A204.1 (cell line): ENCODE measurements around the gene IL18R1.
"Not testable (repeated sequence)": the region's sequence is repeated elsewhere in the genome, so short reads cannot be mapped to it uniquely, and the experiment has no call there.

ENCODE experiments used
- FAIRE-seq: peaks from 2 replicates; lab custom pipeline; 2012; peaks lifted over from hg19 to GRCh38; lab: Jason Lieb, UNC

Gene IL18R1, protein sequence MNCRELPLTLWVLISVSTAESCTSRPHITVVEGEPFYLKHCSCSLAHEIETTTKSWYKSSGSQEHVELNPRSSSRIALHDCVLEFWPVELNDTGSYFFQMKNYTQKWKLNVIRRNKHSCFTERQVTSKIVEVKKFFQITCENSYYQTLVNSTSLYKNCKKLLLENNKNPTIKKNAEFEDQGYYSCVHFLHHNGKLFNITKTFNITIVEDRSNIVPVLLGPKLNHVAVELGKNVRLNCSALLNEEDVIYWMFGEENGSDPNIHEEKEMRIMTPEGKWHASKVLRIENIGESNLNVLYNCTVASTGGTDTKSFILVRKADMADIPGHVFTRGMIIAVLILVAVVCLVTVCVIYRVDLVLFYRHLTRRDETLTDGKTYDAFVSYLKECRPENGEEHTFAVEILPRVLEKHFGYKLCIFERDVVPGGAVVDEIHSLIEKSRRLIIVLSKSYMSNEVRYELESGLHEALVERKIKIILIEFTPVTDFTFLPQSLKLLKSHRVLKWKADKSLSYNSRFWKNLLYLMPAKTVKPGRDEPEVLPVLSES

DNA sequence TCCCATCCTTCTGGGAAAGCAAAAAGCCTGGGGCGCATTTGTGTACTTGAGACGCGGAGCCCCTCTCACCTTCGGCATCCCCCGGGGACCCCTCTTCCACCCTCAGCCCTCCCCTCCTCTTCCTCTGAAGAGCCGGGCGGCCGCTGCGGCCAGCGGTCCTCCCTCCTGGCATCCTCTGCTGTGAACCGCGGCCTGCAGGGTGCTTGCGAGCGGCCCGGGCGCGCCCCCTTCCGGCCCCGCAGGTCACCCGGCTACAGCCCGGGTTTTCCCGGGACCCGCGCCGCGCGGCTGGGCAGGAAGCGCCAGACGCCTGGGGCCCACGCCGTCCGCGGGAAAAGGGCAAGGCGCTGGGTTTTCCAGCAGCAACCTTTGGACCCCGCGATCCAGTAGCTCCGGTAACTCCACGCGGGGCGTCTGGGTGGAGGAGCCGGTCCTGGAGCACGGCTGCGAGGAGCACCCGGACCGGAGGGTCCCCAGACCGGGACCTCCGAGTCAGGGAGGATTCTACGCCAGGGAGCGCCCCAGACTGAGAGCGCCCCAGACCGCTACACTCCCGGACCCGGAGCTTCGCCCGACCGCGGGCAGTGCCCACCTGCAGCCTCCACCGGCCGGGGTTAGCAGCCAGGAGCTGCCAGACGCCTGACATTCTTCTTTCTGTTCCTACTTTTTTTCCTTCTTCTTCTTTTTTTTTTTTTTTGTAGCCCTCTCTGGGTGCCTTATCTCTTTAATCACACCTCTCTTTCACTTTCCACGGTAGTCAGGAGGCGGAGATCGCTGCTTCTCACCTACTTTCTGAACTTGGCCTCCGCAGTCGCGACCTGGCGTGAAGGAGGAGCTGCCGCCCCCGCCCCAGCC lies at the start of gene IL18R1:
IL18R1 (plus strand) TSS at position 271 of the 855 bp plus-strand sequence. CDS start 6,865 bp downstream, outside the sequence.
- no peak for FAIRE-seq

DNA sequence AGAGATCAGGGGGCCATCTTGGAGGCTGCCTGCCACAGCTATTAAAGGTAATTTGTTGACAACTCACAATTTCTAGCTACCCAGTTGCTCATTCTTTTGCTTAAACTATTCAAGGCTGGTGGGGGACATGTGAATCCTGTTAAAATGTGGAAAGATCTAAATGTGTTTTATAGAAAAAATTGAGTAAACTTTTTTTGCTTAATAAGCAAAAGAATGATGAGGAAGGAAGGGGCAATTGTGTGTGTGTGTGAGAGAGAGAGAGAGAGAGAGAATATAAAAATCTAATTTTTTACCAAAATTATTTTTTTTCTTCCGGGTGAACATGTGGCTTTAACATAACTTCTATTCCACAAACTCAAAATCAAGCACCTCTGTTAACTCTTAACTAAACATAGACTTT lies 49.5 kb upstream of the IL18R1 start:
- FAIRE-seq, result no peak

DNA sequence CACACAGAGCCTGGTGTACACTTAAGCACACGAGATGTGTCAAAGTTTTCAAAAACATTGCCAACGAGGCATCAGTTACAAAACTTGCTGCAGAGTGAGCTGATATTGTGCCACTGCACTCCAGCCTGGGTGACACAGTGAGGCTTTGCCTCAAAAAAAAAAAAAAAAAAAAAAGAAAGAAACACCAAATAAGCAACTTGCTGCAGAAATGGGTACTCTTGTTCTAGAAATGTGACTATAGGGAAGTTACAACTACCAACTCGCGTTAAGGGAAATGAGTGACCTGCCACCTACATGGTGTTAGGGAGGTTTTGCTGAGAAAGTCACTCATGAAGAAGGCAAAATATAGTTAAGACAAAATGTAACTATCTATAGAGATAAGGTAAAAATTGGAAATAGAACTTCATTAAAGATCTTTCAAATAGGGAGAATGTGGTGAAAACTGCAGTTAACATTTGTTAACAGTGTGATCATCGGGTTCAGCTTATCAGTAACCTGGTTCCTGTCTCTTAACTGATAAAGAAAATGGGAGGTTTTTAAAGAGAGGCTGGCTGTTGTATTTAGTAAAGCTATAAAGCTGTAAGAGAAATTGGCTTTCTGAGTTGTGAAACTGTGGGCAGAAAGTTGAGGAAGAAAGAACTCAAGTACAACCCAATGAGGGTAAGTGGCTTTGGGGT lies 44.5 kb upstream of the IL18R1 start, which contains the start of gene IL1RL1:
IL1RL1 (plus strand) TSS at position 600 of the 677 bp plus-strand sequence. CDS start 26,702 bp downstream, outside the sequence.
- no peak for FAIRE-seq

DNA sequence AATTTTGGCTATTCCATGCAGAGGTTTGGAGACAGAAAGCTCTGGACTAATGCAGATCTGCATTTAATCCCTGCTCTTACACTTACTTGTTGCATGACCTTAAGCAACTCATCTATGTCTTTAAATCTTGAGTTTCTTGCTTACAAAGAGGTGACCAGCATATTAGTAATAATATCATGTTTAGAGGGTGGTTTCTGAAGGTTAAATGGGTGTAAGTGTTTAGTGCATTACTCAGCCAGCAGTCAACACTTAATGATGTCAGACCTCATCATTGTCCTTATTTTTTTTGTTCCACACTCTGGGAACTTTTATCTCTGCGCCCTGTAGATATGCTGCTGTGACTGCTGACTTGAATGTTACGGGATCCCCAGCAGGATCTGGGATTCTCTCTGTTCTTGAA lies 42.6 kb upstream of the IL18R1 start:
- no peak for FAIRE-seq

DNA sequence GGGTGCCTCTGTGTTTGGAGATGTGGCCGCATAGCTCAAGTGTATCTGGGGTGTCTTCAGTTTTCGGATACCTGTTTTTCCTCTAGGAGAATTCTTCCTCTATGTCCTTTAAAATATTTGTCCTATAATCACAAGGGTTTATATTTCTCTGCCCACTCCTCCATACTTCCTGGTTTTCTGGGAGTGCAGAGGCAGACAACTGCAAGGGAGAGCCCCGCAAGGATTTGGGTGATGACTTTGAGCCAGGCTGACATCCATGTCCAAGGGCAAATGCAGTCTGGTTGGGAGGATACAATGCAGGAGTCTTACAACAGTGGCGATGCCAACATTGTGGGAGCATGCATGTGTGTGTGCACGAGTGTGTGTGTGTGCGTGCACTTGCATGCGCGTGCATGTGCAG lies 42.1 kb upstream of the IL18R1 start:
- FAIRE-seq, result no peak

DNA sequence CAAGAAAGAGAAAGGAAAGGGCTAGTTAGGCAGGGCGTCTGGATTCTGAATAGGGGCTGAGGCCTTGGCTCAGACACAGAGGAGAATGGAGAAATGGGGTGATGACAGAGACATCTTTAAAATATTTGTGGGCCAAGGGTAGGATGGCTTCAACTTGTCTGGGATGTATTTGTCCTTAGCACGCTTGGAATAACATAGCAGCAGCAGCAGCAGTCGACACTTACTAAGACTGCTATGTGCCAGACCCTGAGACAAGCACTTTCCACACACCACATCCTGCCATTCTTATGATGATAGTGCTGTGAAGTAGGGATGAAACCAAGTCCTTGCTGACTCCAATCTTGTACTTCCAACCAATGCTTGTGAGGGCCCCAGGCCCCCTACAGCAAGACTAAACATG lies 41.6 kb upstream of the IL18R1 start:
- FAIRE-seq, result no peak

DNA sequence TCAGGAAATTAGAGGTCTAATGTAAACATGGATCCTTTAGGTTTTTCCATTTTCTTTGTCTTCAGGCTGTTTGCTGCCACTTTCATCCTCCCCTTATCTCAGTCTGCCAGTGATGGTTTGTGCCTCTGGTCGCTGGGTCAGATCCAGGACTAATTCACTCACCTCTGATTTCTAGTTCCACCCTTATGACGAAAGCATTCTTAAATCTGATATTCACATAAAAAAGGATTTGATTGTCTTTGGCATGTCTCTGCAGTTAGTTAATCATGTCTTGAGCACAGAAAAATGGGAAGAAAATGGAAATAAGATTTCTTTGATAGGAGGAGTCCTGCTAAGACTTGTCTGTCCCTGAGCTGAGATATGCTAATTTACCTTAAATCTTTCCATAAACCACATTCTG lies 39.7 kb upstream of the IL18R1 start:
- FAIRE-seq, result no peak

DNA sequence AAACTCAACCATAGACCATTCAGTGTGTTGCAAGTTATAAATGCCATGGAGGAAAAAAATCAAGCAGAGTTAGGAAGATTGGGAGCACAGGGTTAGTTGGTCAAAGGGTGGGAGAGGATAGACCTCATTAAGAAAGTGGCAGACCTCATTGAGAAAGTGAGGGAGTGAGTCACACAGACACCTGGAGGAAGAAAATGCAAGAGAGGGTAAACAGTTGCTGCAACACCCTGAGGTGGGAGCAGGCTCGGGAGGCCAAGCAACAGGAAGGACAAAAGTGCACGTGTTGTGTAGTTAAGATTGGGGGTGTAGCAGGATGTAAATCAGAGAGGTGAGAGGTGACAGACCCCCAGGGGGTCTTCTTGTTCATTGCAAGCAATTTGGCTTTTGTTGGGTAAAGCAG lies 37.9 kb upstream of the IL18R1 start:
- FAIRE-seq, result no peak

DNA sequence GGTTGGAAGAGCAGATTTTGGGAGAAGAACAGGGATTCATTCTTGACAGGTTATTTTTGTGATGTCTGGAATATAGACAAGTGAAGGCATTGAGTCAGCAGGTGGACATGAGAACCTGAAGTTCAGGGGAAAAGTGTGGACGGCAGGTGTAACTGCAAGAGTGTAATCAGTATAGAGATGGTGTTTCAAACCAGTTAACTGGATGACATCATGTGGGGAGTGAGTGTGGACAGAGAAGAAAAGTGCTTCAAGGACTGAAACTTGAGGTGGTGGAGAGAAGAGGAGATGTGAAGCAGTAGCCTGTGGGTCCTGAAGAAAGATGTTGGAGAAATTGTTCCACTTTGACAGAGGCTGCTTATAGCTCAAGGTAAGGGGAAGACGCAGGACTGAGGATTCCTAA lies 37.2 kb upstream of the IL18R1 start:
- no peak for FAIRE-seq

DNA sequence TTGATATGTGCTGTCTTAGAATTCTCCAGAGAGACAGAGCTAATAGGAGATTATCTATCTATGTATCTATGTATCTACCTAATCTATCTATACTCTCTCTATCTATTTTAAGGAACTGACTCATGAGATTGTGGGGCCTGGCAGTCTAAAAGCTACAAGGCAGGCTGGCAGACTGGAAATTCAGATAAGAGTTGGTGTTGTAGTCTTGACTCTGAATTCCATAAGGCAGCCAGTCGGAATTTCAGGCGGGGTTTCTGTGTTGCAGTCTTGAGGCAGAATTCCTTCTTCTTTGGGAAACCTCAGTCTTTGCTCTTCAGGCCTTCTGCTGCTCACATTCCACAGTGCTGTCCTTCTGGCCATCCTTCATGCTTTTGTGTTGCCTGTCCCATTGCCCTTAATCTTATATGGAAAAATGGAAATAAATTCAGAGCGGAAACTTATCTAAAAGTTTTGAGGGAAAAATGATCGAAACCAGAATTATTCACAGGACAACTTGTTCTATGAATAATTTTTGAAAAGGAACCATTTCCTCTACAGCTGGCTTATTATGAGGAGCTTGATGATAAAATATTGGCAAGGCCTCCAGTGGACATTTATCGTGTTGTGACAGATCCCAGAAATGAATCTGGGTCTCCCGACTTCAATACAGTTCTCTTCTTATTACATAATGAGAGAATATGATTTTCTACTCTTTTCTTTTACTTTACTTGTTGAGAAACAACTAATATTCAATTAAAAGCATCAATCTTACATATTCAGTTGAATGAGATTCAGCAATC lies 33.5 kb upstream of the IL18R1 start:
- FAIRE-seq, result no peak

DNA sequence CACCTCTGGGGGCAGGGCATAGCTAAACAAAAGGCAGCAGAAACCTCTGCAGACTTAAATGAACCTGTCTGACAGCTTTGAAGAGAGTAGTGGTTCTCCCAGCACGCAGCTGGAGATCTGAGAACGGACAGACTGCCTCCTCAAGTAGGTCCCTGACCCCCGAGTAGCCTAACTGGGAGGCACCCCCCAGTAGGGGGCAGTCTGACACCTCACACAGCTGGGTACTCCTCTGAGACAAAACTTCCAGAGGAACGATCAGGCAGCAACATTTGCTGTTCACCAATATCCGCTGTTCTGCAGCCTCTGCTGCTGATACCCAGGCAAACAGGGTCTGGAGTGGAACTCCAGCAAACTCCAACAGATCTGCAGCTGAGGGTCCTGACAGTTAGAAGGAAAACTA lies 30.7 kb upstream of the IL18R1 start:
- FAIRE-seq, result not testable (repeated sequence)

DNA sequence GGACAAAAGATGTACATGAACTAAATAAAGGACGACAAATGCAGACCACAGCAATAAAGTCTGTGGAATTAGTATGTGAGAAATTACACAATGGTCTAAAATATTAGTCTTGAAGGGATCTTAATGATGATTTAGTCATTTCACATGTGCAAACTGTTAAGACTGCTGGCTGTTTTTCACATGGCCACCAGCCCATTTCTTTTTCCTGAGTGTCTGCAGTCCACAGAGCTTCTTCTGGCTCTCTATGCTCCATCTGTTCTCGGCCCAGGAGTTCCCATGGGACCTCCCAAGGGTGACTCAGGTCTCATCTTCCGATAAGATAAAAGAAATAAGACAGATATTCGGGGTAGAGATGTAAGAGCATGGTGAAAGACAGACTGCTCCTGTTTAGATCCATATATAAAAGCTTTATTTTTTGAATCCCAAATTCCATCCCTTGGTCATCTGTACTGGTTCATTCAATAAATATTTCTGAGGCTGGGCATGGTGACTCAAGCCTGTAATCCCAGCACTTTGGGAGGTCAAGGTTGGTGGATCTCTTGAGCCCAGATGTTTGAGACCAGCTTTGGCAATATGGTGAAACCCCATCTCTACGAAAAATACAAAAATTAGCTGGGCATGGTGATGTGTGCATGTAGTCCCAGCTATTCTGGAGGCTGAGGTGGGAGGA lies 24.1 kb upstream of the IL18R1 start:
- no peak for FAIRE-seq

DNA sequence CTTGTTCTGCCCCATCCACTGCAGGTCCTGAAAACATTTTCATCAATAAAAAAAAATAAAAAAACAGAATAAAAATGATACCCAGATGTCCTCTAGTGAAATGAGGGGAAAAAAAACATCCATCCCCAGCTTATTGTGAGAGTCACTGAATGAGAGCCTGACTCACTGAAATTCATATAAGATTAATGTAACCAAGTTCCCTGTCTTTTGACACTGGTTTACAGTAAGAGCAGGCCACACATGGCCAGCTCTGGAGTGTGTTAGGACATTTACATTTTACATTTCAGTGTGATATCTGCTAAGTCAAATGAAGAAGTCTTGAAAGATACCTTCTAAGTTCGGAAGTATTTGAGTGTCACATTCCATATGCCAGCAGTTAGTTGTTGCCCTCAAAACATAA lies 21.1 kb upstream of the IL18R1 start:
- FAIRE-seq, result no peak

DNA sequence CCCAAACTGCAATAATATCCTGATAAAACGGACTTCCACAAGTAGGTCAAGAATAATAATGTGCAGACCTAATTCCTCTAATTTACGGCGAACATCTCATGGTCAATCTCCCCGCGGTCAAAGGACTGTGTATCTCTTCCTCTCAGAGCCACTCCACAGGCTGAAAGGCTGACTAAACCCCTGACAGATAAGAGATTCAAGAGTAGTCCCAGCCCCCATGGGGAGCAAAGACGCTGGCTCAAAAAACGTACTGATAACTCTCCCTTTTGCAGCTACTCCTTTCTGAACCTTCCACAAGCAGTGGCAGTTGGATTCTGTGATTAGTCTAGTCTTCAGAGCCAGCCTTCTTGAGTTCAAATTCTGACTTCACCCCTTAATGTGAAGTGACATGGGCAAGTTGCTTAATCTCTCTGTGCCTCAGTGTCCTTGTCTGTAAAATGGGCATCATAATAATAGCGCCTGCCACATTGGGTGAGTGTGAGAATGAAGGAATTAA lies 19.7 kb upstream of the IL18R1 start:
- FAIRE-seq, result no peak

DNA sequence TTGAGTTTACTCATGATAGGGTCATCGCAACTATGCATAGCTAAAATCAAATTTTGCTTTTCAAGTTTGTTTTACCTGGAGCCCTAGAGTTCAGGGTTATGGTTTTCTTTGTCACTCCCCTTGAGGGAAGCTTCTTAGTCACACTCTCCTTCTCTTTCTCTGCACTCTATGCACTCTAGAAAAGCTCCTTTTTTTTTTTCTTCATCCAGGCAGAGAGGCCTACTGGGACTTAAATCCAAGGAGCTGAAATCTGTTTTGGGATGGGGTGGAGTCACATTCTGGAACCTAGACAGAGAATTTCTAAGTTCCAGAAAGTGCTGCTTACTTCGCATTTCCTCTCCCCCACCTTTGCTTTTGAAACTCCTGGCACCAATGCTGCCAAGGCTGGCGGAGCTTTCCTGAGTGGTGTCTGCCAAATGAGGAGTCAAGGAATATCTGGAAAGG lies 19.1 kb upstream of the IL18R1 start:
- no peak for FAIRE-seq

DNA sequence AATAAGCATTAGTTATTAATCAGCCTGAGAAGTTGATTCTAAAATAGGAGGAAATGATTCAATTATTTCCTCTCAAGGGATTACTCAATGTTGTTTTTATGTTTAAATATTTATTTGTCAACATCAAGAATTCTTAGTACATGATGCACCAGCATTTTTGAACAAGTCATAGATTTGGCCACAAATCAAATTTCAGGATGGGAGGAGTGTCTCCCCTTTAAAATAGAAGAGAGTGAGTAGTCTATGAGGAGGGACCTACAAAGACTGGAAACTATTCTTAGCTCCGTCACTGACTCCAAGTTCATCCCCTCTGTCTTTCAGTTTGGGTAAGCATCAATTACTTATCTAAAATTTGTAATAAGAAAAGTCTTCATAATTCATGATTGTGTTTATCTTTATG lies 18.6 kb upstream of the IL18R1 start:
- FAIRE-seq, result no peak

DNA sequence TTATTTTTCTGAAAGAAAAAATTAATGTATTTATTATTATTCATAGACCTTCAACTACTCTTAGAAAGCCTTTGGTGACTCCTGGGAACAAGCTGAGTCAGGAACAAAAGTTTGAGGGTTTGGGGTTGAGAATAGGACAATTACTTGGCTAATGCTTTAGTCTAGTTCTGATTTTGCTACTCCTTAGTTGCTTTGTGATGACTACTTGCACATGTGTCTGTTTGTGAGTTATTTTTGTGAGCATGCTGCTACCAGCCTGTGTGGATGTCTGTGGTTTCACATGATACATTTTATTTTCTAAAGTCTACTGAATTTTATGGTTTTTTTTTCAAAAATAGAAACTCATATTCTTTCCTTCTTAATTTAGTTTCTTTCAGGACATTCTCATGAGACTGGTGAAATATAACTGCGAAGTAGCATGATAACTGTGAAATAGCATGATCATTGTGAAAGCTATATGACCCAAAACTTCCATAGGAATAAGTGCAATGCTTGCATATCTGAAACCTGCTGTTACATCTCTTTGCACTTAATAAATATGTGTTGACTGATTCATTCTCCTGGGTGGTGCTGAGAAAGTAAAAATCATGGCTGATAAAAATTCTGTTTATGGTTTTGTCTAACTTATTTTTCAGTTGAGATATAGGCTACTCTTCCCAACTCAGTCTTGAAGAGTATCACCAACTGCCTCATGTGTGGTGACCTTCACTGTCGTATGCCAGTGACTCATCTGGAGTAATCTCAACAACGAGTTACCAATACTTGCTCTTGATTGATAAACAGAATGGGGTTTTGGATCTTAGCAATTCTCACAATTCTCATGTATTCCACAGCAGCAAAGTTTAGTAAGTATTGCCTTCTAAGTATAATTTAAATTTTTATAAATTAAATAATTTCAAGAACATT lies 17.9 kb upstream of the IL18R1 start:
- FAIRE-seq, result no peak

DNA sequence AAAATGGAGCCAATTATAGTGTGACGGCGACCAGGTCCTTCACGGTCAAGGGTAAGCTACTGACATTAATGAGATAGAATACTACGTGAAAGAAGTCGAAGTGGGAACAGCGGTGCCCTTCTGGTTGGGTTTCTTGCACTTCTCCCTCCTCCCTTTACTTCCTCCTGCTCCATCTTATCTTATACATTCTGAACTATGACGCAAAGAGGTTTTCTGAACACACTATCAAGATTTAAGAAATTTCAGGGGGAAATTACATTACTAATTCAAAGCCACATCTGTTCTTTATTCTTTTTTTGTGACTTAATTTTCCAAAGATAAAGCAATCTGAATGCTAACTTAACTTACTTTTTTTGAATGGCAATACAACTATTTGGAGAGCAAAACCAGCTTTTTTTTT lies 14.8 kb upstream of the IL18R1 start:
- no peak for FAIRE-seq

DNA sequence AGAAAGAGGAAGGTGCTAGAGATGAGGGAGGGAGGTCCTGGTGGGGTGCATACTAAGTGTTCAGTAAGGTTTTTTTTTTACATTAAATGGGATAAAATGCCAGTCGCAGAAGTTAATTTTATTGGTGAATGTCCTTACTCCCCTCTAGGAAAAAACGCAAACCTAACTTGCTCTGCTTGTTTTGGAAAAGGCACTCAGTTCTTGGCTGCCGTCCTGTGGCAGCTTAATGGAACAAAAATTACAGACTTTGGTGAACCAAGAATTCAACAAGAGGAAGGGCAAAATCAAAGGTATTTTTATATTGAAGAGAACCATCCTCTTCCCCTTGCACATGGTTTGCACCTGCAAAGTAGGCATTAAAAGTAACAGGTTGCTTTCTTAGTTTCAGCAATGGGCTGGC lies 12.7 kb upstream of the IL18R1 start:
- no peak for FAIRE-seq

DNA sequence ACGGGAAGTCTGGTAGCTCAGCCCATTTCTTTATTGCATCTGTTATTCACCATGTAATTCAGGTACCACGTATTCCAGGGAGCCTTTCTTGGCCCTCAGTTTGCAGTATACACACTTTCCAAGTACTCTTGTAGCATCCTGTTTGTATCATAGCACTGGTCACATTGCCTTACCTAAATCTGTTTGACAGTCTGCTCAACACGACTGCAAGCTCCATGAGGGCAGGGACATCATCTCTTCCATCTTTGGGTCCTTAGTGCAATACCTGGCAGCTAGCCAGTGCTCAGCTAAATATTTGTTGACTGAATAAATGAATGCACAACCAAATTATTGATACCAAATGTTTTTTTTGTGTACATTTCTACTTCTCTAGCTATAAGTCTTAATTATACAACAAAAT lies 11.2 kb upstream of the IL18R1 start:
- FAIRE-seq, result no peak
